ENCODE data around the gene TMEM235. TPM values are rescaled to one million over a fixed set of nuclear protein-coding genes. Genes with fewer than 3 reads are reported as not detected.

The TMEM235 gene
- polyA plus RNA-seq, 4 donors, result not detected

GRCh38 chr17:78239489-78239931, 8.1 kb downstream of the TMEM235 start:
- Histone ChIP-seq H3K4me3 (ENCODE audit: low read depth in 1 of 3, low read length in 3 of 3) (no peak overlapping the region), H3K36me3 (ENCODE audit: control insufficient read depth in 3 of 3, insufficient read depth in 2 of 3, low read depth in 1 of 3, low read length in 3 of 3) (no peaks in the 10 kb centered on the region), H3K9me3 (ENCODE audit: control insufficient read depth in 2 of 2, insufficient read depth in 1 of 2, low read depth in 1 of 2, low read length in 1 of 2) (no peaks in the 10 kb centered on the region), H3K27ac (ENCODE audit: low read depth in 1 of 3, low read length in 2 of 3) (no peak overlapping the region), H3K27me3 (ENCODE audit: control insufficient read depth in 3 of 3, insufficient read depth in 3 of 3, low read length in 3 of 3) (no peaks in the 10 kb centered on the region), H3K4me1 (ENCODE audit: control insufficient read depth in 3 of 3, insufficient read depth in 2 of 3, low read depth in 1 of 3, low read length in 2 of 3) (no peaks in the 10 kb centered on the region)
- no peak for DNase-seq
- WGBS, 3 donors, result 83 to 90% (median 88%) methylated on average over 9 of the region's 9 CpGs
- FAIRE-seq, result no peak

DNA sequence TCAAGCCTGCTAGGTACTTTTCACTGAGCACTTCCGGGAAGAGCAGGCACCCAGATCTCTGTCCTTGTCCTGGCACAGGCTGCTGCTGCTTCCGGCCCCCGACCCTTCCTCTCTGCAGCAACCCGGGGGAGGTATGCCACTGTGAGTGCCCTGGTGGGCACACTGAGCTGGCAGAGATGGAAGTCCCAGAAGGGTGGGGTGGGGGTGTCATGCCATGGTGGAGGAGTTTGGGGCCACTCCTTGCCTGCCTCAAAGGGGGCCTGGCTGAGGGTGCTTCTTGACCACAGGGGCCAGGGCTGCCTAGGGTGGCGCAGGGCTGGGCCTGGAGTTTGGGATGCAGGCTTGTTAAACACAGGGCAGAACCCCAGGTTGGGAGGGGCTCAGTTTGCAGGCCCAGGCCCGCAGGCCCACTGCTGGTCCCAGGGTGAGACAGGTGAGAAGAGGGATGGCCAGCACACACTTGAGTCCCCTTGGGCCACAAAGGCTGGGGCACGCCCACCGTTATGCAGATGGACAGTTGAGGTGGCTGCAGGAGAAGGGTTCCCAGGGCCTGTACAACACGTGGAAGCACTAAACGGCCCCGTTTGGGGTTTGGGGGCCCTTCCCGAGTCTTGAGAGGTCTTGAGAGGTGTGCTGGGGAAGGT, 8.7 kb downstream of the TMEM235 start:
- DNase-seq (no peak), FAIRE-seq (no peak)
- 71 to 81% (median 76%) methylated on average over 12 of the region's 12 CpGs for WGBS, 3 donors
- Histone ChIP-seq H3K36me3 (ENCODE audit: control insufficient read depth in 3 of 3, insufficient read depth in 2 of 3, low read depth in 1 of 3, low read length in 3 of 3) (no peaks in the 10 kb centered on the region), H3K27ac (ENCODE audit: low read depth in 1 of 3, low read length in 2 of 3) (no peak overlapping the region), H3K27me3 (ENCODE audit: control insufficient read depth in 3 of 3, insufficient read depth in 3 of 3, low read length in 3 of 3) (no peaks in the 10 kb centered on the region), H3K9me3 (ENCODE audit: control insufficient read depth in 2 of 2, insufficient read depth in 1 of 2, low read depth in 1 of 2, low read length in 1 of 2) (no peaks in the 10 kb centered on the region), H3K4me1 (ENCODE audit: control insufficient read depth in 3 of 3, insufficient read depth in 2 of 3, low read depth in 1 of 3, low read length in 2 of 3) (no peaks in the 10 kb centered on the region), H3K4me3 (ENCODE audit: low read depth in 1 of 3, low read length in 3 of 3) (no peak overlapping the region)

- Histone ChIP-seq H3K36me3 (ENCODE audit: control insufficient read depth in 3 of 3, insufficient read depth in 2 of 3, low read depth in 1 of 3, low read length in 3 of 3) (no peaks in the 10 kb centered on the region), H3K27me3 (ENCODE audit: control insufficient read depth in 3 of 3, insufficient read depth in 3 of 3, low read length in 3 of 3) (no peaks in the 10 kb centered on the region)
- WGBS, 3 donors, result 77 to 85% (median 80%) methylated on average over 9 of the region's 9 CpGs
Observed at GRCh38 chr17:78240839-78241238, 9.4 kb downstream of the TMEM235 start.

DNA sequence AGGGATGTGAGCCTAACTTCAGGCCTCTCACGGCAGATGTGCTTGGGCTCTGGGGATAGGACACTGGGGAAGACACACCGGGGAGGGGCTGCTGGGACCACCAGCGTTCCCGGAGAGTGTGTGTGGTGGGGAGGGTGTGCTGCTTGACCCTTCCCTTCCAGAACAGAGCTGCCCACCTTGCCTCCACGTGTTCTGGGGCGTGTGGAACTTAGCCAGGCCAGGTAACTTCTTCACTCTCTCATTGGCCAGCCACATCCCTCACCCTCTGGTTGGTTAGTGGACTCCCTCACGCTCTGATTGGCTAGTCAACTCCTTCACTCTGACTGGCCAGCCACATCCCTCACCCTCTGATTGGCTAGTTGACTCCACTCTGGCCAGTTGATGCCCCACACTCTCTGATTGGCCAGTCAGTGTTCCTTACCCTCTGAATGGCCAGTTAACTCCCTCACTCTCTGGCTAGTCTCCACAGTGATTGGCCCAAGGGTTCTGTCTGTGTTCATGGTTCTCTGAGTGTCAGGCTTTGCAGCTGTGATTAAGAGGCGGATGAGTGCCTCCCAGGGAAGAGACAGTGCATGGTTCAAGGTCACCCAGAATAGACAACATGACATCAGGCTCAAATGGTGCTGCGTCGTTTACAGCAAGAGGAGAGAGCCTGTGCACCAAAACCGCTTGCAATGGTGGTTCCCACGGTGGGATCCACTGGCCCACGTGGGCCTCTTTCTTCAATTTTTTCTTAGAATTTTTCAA, 10.0 kb downstream of the TMEM235 start:
- H3K36me3 ChIP-seq (ENCODE audit: control insufficient read depth in 3 of 3, insufficient read depth in 2 of 3, low read depth in 1 of 3, low read length in 3 of 3), result no peaks in the 10 kb centered on the region
- 66 to 82% (median 71%) methylated on average over 13 of the region's 13 CpGs for WGBS, 3 donors
- no peak overlapping the region for H3K27ac ChIP-seq (ENCODE audit: low read depth in 1 of 3, low read length in 2 of 3)
- no peak for FAIRE-seq
- H3K27me3 ChIP-seq (ENCODE audit: control insufficient read depth in 3 of 3, insufficient read depth in 3 of 3, low read length in 3 of 3), result no peaks in the 10 kb centered on the region
- no peak overlapping the region for H3K4me3 ChIP-seq (ENCODE audit: low read depth in 1 of 3, low read length in 3 of 3)
- no peaks in the 10 kb centered on the region for H3K4me1 ChIP-seq (ENCODE audit: control insufficient read depth in 3 of 3, insufficient read depth in 2 of 3, low read depth in 1 of 3, low read length in 2 of 3)
- DNase-seq, result peak in 1 of 2 donors; percentile 14
- no peaks in the 10 kb centered on the region for H3K9me3 ChIP-seq (ENCODE audit: control insufficient read depth in 2 of 2, insufficient read depth in 1 of 2, low read depth in 1 of 2, low read length in 1 of 2)

More at GRCh38 chr17:78240839-78241238, 9.4 kb downstream of the TMEM235 start:
- no peak for FAIRE-seq
- Histone ChIP-seq H3K27ac (ENCODE audit: low read depth in 1 of 3, low read length in 2 of 3) (no peak overlapping the region), H3K9me3 (ENCODE audit: control insufficient read depth in 2 of 2, insufficient read depth in 1 of 2, low read depth in 1 of 2, low read length in 1 of 2) (no peaks in the 10 kb centered on the region), H3K4me3 (ENCODE audit: low read depth in 1 of 3, low read length in 3 of 3) (no peak overlapping the region), H3K4me1 (ENCODE audit: control insufficient read depth in 3 of 3, insufficient read depth in 2 of 3, low read depth in 1 of 3, low read length in 2 of 3) (no peaks in the 10 kb centered on the region)
- DNase-seq, result no peak

GRCh38 chr17:78242024-78242742, 10.8 kb downstream of the TMEM235 start:
- FAIRE-seq, result no peak
- WGBS, 3 donors, result 77 to 83% (median 81%) methylated on average over 21 of the region's 21 CpGs
- no peak overlapping the region for H3K27ac ChIP-seq (ENCODE audit: low read depth in 1 of 3, low read length in 2 of 3)

DNA sequence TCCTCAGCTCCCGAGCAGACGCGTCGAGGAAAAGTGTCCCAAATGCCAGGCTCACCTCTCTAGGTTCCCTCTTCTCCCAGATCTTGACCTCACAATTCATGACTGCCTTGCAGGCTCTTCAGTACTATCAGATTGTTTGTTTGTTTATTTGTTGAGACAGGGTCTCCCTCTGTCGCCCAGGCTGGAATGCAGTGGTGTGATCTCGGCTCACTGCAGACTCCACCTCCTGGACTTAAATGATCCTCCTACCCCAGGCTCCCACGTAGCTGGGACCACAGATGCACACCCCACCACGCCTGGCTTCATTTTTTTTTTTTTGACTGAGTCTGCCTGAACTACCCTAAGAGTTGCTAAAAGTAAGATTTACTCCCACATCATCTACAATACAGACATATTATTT, 15.9 kb downstream of the TMEM235 start:
- no peak overlapping the region for H3K4me3 ChIP-seq (ENCODE audit: low read depth in 1 of 3, low read length in 3 of 3)
- 72 to 82% (median 79%) methylated on average over 8 of the region's 8 CpGs for WGBS, 3 donors

More at GRCh38 chr17:78242024-78242742, 10.8 kb downstream of the TMEM235 start:
- no peaks in the 10 kb centered on the region for H3K4me1 ChIP-seq (ENCODE audit: control insufficient read depth in 3 of 3, insufficient read depth in 2 of 3, low read depth in 1 of 3, low read length in 2 of 3)
- no peaks in the 10 kb centered on the region for H3K9me3 ChIP-seq (ENCODE audit: control insufficient read depth in 2 of 2, insufficient read depth in 1 of 2, low read depth in 1 of 2, low read length in 1 of 2)
- no peak overlapping the region for H3K4me3 ChIP-seq (ENCODE audit: low read depth in 1 of 3, low read length in 3 of 3)
- H3K27me3 ChIP-seq (ENCODE audit: control insufficient read depth in 3 of 3, insufficient read depth in 3 of 3, low read length in 3 of 3), result no peaks in the 10 kb centered on the region
- no peak for DNase-seq
- H3K36me3 ChIP-seq (ENCODE audit: control insufficient read depth in 3 of 3, insufficient read depth in 2 of 3, low read depth in 1 of 3, low read length in 3 of 3), result no peaks in the 10 kb centered on the region

GRCh38 chr17:78248051-78248914, 16.9 kb downstream of the TMEM235 start:
- Histone ChIP-seq H3K4me1 (ENCODE audit: control insufficient read depth in 3 of 3, insufficient read depth in 2 of 3, low read depth in 1 of 3, low read length in 2 of 3) (peaks cover 4 to 11% (median 4%) of the 10 kb centered on the region in 3 donors), H3K27ac (ENCODE audit: low read depth in 1 of 3, low read length in 2 of 3) (peak overlapping the region in 1 of 3 donors; percentile 24), H3K9me3 (ENCODE audit: control insufficient read depth in 2 of 2, insufficient read depth in 1 of 2, low read depth in 1 of 2, low read length in 1 of 2) (no peaks in the 10 kb centered on the region), H3K36me3 (ENCODE audit: control insufficient read depth in 3 of 3, insufficient read depth in 2 of 3, low read depth in 1 of 3, low read length in 3 of 3) (no peaks in the 10 kb centered on the region), H3K4me3 (ENCODE audit: low read depth in 1 of 3, low read length in 3 of 3) (no peak overlapping the region), H3K27me3 (ENCODE audit: control insufficient read depth in 3 of 3, insufficient read depth in 3 of 3, low read length in 3 of 3) (no peaks in the 10 kb centered on the region)
- no peak for FAIRE-seq
- no peak for DNase-seq
- 79 to 84% (median 82%) methylated on average over 30 of the region's 30 CpGs for WGBS, 3 donors

More for the DNA sequence above, 15.9 kb downstream of the TMEM235 start:
- DNase-seq, result no peak
- Histone ChIP-seq H3K9me3 (ENCODE audit: control insufficient read depth in 2 of 2, insufficient read depth in 1 of 2, low read depth in 1 of 2, low read length in 1 of 2) (no peaks in the 10 kb centered on the region), H3K27me3 (ENCODE audit: control insufficient read depth in 3 of 3, insufficient read depth in 3 of 3, low read length in 3 of 3) (no peaks in the 10 kb centered on the region), H3K27ac (ENCODE audit: low read depth in 1 of 3, low read length in 2 of 3) (no peak overlapping the region), H3K4me1 (ENCODE audit: control insufficient read depth in 3 of 3, insufficient read depth in 2 of 3, low read depth in 1 of 3, low read length in 2 of 3) (peaks cover under 1 to 11% (median 4%) of the 10 kb centered on the region in 3 donors), H3K36me3 (ENCODE audit: control insufficient read depth in 3 of 3, insufficient read depth in 2 of 3, low read depth in 1 of 3, low read length in 3 of 3) (no peaks in the 10 kb centered on the region)
- no peak for FAIRE-seq

Data from small intestine (tissue), 7 donors.